Calu3 (cell line): ENCODE measurements around the gene CDK17. TPM values are rescaled to one million over a fixed set of nuclear protein-coding genes. Genes with fewer than 3 reads are reported as not detected.
A peak's percentile ranks its signal among the peaks of the same experiment; 100 is the strongest.

Experiments used
- BruUV-seq: library from RNA; stranded (reverse); fragments of 400-500 nt; replicated peaks from 2 replicates; lab custom pipeline; 2021; lab: Mats Ljungman, UMichigan
- CTCF ChIA-PET: fragments of 300-600 bp; sonication (Branson Sonifier 250); formaldehyde crosslinking; loops from one replicate; lab custom pipeline; 2022; ENCODE audit warnings: antibody characterized with exemption; lab: Charles Lee
- DNase-seq: peaks from one replicate; pipeline ENCODE4 v3.0.0; 2022
- H3K27ac Mint-ChIP-seq: one replicate; pipeline ENCODE4 v1.8.0; 2022; ENCODE audit warnings: mixed read lengths; ENCODE audit not compliant: unreplicated experiment
- H3K27me3 Mint-ChIP-seq: one replicate; pipeline ENCODE4 v1.8.0; 2022; ENCODE audit warnings: mixed read lengths; ENCODE audit not compliant: unreplicated experiment
- H3K36me3 Mint-ChIP-seq: one replicate; pipeline ENCODE4 v1.8.0; 2022; ENCODE audit warnings: mild to moderate bottlenecking, moderate library complexity, mixed read lengths; ENCODE audit not compliant: insufficient read depth, unreplicated experiment
- H3K4me1 Mint-ChIP-seq: one replicate; pipeline ENCODE4 v1.8.0; 2022; ENCODE audit warnings: mild to moderate bottlenecking, low read depth, mixed read lengths; ENCODE audit not compliant: unreplicated experiment
- H3K4me3 Mint-ChIP-seq: one replicate; pipeline ENCODE4 v1.8.0; 2022; ENCODE audit warnings: mild to moderate bottlenecking, low read depth, moderate library complexity, mixed read lengths; ENCODE audit not compliant: unreplicated experiment
- H3K9me3 Mint-ChIP-seq: one replicate; pipeline ENCODE4 v1.8.0; 2022; ENCODE audit warnings: low read depth, mixed read lengths; ENCODE audit not compliant: unreplicated experiment
- CTCF ChIP-seq: fragments of 200-600 bp; IDR thresholded peaks from one replicate; pipeline ENCODE4 v1.8.0; 2022; ENCODE audit warnings: antibody characterized with exemption; ENCODE audit not compliant: unreplicated experiment
- intact Hi-C: fragments of 100-400 bp; cut with micrococcal nuclease; formaldehyde crosslinking; loops from one replicate; pipeline ENCODE4 v1.10.0; 2022; ENCODE audit not compliant: unreplicated experiment
- total RNA-seq: library from RNA; stranded (reverse); gene quantifications from 2 replicates; pipeline ENCODE4 v1.2.3, GENCODE V29; 2022

CDK17 gene
- total RNA-seq, 1 experiment from 2014 or later: 28.8 TPM

GRCh38 chr12:96238336-96239047 lies 161.7 kb downstream of the CDK17 start:
- H3K4me3 Mint-ChIP-seq: no peak overlapping the region
- intact Hi-C loops: no loop called here
- H3K27me3 Mint-ChIP-seq: no peaks in the 10 kb centered on the region
- CTCF ChIA-PET: no interaction called here
- H3K27ac Mint-ChIP-seq: no peak overlapping the region
- no peak for TF ChIP-seq CTCF
- no peak for DNase-seq
- no peaks in the 10 kb centered on the region for H3K9me3 Mint-ChIP-seq
- BruUV-seq: no TSS peak
- H3K36me3 Mint-ChIP-seq: no peaks in the 10 kb centered on the region
- H3K4me1 Mint-ChIP-seq: peaks cover 9% of the 10 kb centered on the region

GRCh38 chr12:96237465-96238077 lies 162.7 kb downstream of the CDK17 start:
- CTCF ChIA-PET: no interaction called here
- Mint-ChIP-seq H3K9me3 (no peaks in the 10 kb centered on the region), H3K36me3 (no peaks in the 10 kb centered on the region), H3K4me3 (no peak overlapping the region), H3K27ac (peak overlapping the region; percentile 4), H3K27me3 (no peaks in the 10 kb centered on the region), H3K4me1 (peaks cover 9% of the 10 kb centered on the region)
- peak; percentile 13 for DNase-seq
- TF ChIP-seq CTCF: no peak
- intact Hi-C loops: no loop called here
- BruUV-seq: no TSS peak

GRCh38 chr12:96237035-96237434 lies 163.2 kb downstream of the CDK17 start:
- no TSS peak for BruUV-seq
- TF ChIP-seq CTCF: no peak
- Mint-ChIP-seq H3K36me3 (no peaks in the 10 kb centered on the region), H3K4me3 (no peak overlapping the region), H3K27ac (no peak overlapping the region), H3K4me1 (peaks cover 9% of the 10 kb centered on the region), H3K27me3 (no peaks in the 10 kb centered on the region), H3K9me3 (no peaks in the 10 kb centered on the region)
- CTCF ChIA-PET: no interaction called here
- intact Hi-C loops: no loop called here
- no peak for DNase-seq

- CTCF ChIA-PET: no interaction called here
- no peak for DNase-seq
- no peak overlapping the region for H3K4me3 Mint-ChIP-seq
- TF ChIP-seq CTCF: no peak
- H3K27ac Mint-ChIP-seq: no peak overlapping the region
- H3K36me3 Mint-ChIP-seq: no peaks in the 10 kb centered on the region
- no peaks in the 10 kb centered on the region for H3K9me3 Mint-ChIP-seq
- intact Hi-C loops: no loop called here
- BruUV-seq: no TSS peak
- peaks cover 9% of the 10 kb centered on the region for H3K4me1 Mint-ChIP-seq
- H3K27me3 Mint-ChIP-seq: no peaks in the 10 kb centered on the region
Measured at GRCh38 chr12:96236221-96236822, 163.9 kb downstream of the CDK17 start.
